ACHN (cell line): Measurements from ENCODE around the gene MTARC2.
"Not testable (repeated sequence)": the region's sequence is repeated elsewhere in the genome, so short reads cannot be mapped to it uniquely, and the experiment has no call there.

ENCODE experiments used
- DNase-seq: peaks from one replicate; pipeline ENCODE4 v3.0.0-alpha.2; 2015
- in situ Hi-C: cut with HindIII; loops from 2 replicates; pipeline ENCODE4 v1.10.0; 2017; ENCODE audit warnings: low sequenced_read_pairs, low pct_ligation_motif_present, low pct_unique_long_range_greater_than_20kb

The MTARC2 gene

GRCh38 chr1:220748089-220748934, at the start of gene MTARC2:
MTARC2 (plus strand) TSS chr1:220748322; CDS start chr1:220748532, 210 bp downstream.
- DNase-seq: peak; percentile 83
- in situ Hi-C loops: no loop called here

- in situ Hi-C loops: no loop called here
Measured at GRCh38 chr1:220698607-220699016, 49.5 kb upstream of the MTARC2 start.

GRCh38 chr1:220699044-220699443, 49.1 kb upstream of the MTARC2 start:
- DNase-seq: no peak
- in situ Hi-C loops: no loop called here

More at GRCh38 chr1:220698607-220699016, 49.5 kb upstream of the MTARC2 start:
- no peak for DNase-seq

GRCh38 chr1:220700556-220701179, 47.5 kb upstream of the MTARC2 start:
- no peak for DNase-seq

GRCh38 chr1:220701974-220702373, 46.1 kb upstream of the MTARC2 start:
- in situ Hi-C loops: no loop called here
- DNase-seq: no peak

More at GRCh38 chr1:220700556-220701179, 47.5 kb upstream of the MTARC2 start:
- in situ Hi-C loops: no loop called here

GRCh38 chr1:220702733-220703270, 45.3 kb upstream of the MTARC2 start:
- in situ Hi-C loops: no loop called here
- DNase-seq: no peak

GRCh38 chr1:220703305-220703704, 44.8 kb upstream of the MTARC2 start:
- no peak for DNase-seq
- in situ Hi-C loops: no loop called here

GRCh38 chr1:220705782-220706181, 42.3 kb upstream of the MTARC2 start:
- DNase-seq: no peak
- in situ Hi-C loops: no loop called here

GRCh38 chr1:220706480-220706879, 41.6 kb upstream of the MTARC2 start:
- DNase-seq: no peak
- in situ Hi-C loops: no loop called here

GRCh38 chr1:220707160-220707559, 41.0 kb upstream of the MTARC2 start:
- no peak for DNase-seq
- in situ Hi-C loops: no loop called here

GRCh38 chr1:220708244-220708643, 39.9 kb upstream of the MTARC2 start:
- DNase-seq: no peak
- in situ Hi-C loops: no loop called here

GRCh38 chr1:220708936-220709801, 39.0 kb upstream of the MTARC2 start:
- in situ Hi-C loops: no loop called here
- DNase-seq: no peak

- no peak for DNase-seq
- in situ Hi-C loops: no loop called here
Measured at GRCh38 chr1:220710333-220710732, 37.8 kb upstream of the MTARC2 start.

- in situ Hi-C loops: no loop called here
- no peak for DNase-seq
Measured at GRCh38 chr1:220711056-220711809, 36.9 kb upstream of the MTARC2 start.

- in situ Hi-C loops, DNase-seq: not testable (repeated sequence)
Measured at GRCh38 chr1:220715986-220716385, 32.1 kb upstream of the MTARC2 start.

- DNase-seq: no peak
- in situ Hi-C loops: no loop called here
Measured at GRCh38 chr1:220717800-220718640, 30.1 kb upstream of the MTARC2 start.

- DNase-seq, in situ Hi-C loops: not testable (repeated sequence)
Measured at GRCh38 chr1:220721266-220721665, 26.9 kb upstream of the MTARC2 start.
